ENCODE data around the gene PRKCZ.

- TF ChIP-seq, protein P1, sequence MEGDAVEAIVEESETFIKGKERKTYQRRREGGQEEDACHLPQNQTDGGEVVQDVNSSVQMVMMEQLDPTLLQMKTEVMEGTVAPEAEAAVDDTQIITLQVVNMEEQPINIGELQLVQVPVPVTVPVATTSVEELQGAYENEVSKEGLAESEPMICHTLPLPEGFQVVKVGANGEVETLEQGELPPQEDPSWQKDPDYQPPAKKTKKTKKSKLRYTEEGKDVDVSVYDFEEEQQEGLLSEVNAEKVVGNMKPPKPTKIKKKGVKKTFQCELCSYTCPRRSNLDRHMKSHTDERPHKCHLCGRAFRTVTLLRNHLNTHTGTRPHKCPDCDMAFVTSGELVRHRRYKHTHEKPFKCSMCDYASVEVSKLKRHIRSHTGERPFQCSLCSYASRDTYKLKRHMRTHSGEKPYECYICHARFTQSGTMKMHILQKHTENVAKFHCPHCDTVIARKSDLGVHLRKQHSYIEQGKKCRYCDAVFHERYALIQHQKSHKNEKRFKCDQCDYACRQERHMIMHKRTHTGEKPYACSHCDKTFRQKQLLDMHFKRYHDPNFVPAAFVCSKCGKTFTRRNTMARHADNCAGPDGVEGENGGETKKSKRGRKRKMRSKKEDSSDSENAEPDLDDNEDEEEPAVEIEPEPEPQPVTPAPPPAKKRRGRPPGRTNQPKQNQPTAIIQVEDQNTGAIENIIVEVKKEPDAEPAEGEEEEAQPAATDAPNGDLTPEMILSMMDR (conservative IDR thresholded peaks at IDR 0.05; ENCODE audit: low read depth, low read length) = no peak
- no peak for TF ChIP-seq EZH2 (IDR thresholded peaks at IDR 0.05; ENCODE audit: low read length, unreplicated experiment)
- no peak for TF ChIP-seq EZH2phosphoT487 (IDR thresholded peaks at IDR 0.05; ENCODE audit: borderline replicate concordance, low read length)
Measured at GRCh38 chr1:2152954-2153353, 102.7 kb downstream of the PRKCZ start.

Measured in PC-3 (cell line).